HCT116 (cell line): ENCODE results near the gene PRSS53. TPM values are rescaled to one million over a fixed set of nuclear protein-coding genes. Genes with fewer than 3 reads are reported as not detected.

Experiments used
- ATAC-seq: fragments of 200-7000 bp; cut with Tn5 transposase; 2 replicates; pipeline ENCODE4 v1.9.1; 2020; ENCODE audit warnings: mild to moderate bottlenecking, moderate library complexity
- BruUV-seq: library from RNA; stranded (reverse); fragments of 400-500 nt; replicated peaks from 2 replicates; lab custom pipeline; 2021; lab: Mats Ljungman, UMichigan
- CTCF ChIA-PET: fragments of 300-600 bp; sonication (Branson Sonifier 250); formaldehyde crosslinking; loops from one replicate; lab custom pipeline; 2021; ENCODE audit warnings: antibody characterized with exemption; lab: Charles Lee
- POLR2A ChIA-PET: fragments of 300-600, 350-600 bp; sonication (Branson Sonifier 250); formaldehyde crosslinking; loops from one replicate; lab custom pipeline; 2021; ENCODE audit warnings: antibody characterized with exemption; lab: Charles Lee
- RAD21 ChIA-PET, 2 experiments: fragments of 300-600 bp; sonication (Branson Sonifier 250); formaldehyde crosslinking; loops; one replicate each; lab custom pipeline; 2023; ENCODE audit warnings: low total read pairs in 2 of 2; ENCODE audit not compliant: uncharacterized antibody in 2 of 2, unreplicated experiment in 2 of 2, low non-redundant PET in 1 of 2; lab: Charles Lee
- DNase-seq: peaks from one replicate; pipeline ENCODE4 v3.0.0-alpha.2; 2010; ENCODE audit warnings: low read depth, low spot score
- H2AFZ ChIP-seq: fragments of 200-600 bp; shearing (Covaris generic), sonication (generic); 2 replicates; pipeline ENCODE4 v1.6.1; 2017; ENCODE audit warnings: low read depth, mixed run types, mixed read lengths, antibody characterized with exemption, low read length; ENCODE audit not compliant: poor library complexity, severe bottlenecking
- H3K27ac ChIP-seq: 2 replicates; pipeline ENCODE4 v1.5.1; 2012; ENCODE audit warnings: low read depth, low read length
- H3K27me3 ChIP-seq: fragments of 200-600 bp; sonication (generic); 2 replicates; pipeline ENCODE4 v1.6.1; 2016; ENCODE audit warnings: mixed run types, low read length, mixed read lengths; ENCODE audit not compliant: insufficient read depth
- H3K36me3 ChIP-seq, 2 experiments: fragments of 200-500 bp in 1 of 2; fragments of 200-600 bp in 1 of 2; sonication (Bioruptor generic) in 1 of 2; sonication (generic) in 1 of 2; 2 replicates each; pipeline versions ENCODE4 v1.5.1 to v1.6.1; 2014 to 2016; ENCODE audit warnings: low read length in 2 of 2, inconsistent platforms in 1 of 2, mixed read lengths in 1 of 2, mixed run types in 1 of 2; ENCODE audit not compliant: insufficient read depth in 2 of 2, control insufficient read depth in 1 of 2
- H3K4me1 ChIP-seq, 2 experiments: fragments of 200-600 bp in 1 of 2; sonication (generic) in 1 of 2; 2 replicates each; pipeline versions ENCODE4 v1.5.1 to v1.6.1; 2012 to 2017; ENCODE audit warnings: low read length in 2 of 2, inconsistent platforms in 1 of 2, mild to moderate bottlenecking in 1 of 2, mixed read lengths in 1 of 2, mixed run types in 1 of 2, moderate library complexity in 1 of 2; ENCODE audit not compliant: insufficient read depth in 2 of 2, control insufficient read depth in 1 of 2
- H3K4me2 ChIP-seq: fragments of 200-600 bp; sonication (generic); 2 replicates; pipeline ENCODE4 v1.6.1; 2017; ENCODE audit warnings: mixed run types, low read length, mixed read lengths
- H3K4me3 ChIP-seq, 2 experiments: fragments of 200-600 bp in 1 of 2; sonication (generic) in 1 of 2; replicated peaks in 1 of 2; 2 replicates each; pipeline ENCODE4 v1.5.1; 2011 to 2016; ENCODE audit warnings: low read length in 2 of 2, control low read depth in 1 of 2, low read depth in 1 of 2, mild to moderate bottlenecking in 1 of 2, mixed read lengths in 1 of 2, mixed run types in 1 of 2
- H3K79me2 ChIP-seq: fragments of 200-600 bp; sonication (generic); 2 replicates; pipeline ENCODE4 v1.6.1; 2017; ENCODE audit warnings: mild to moderate bottlenecking, mixed run types, low read length, moderate library complexity, mixed read lengths; ENCODE audit not compliant: insufficient read depth
- H3K9ac ChIP-seq: fragments of 200-600 bp; sonication (generic); 2 replicates; pipeline ENCODE4 v1.6.1; 2016; ENCODE audit warnings: low read length, mixed read lengths
- H3K9me2 ChIP-seq: fragments of 200-600 bp; sonication (generic), shearing (Covaris generic); 2 replicates; pipeline ENCODE4 v1.6.1; 2017; ENCODE audit warnings: mixed run types, mild to moderate bottlenecking, moderate library complexity; ENCODE audit not compliant: insufficient read depth
- H3K9me3 ChIP-seq, 2 experiments: fragments of 200-500 bp in 1 of 2; fragments of 200-600 bp in 1 of 2; sonication (Bioruptor generic) in 1 of 2; sonication (generic) in 1 of 2; 2 replicates each; pipeline ENCODE4 v1.6.1; 2014 to 2017; ENCODE audit warnings: low read length in 2 of 2, mixed read lengths in 2 of 2, inconsistent platforms in 1 of 2, low read depth in 1 of 2, mild to moderate bottlenecking in 1 of 2, mixed run types in 1 of 2, moderate library complexity in 1 of 2; ENCODE audit not compliant: control insufficient read depth in 1 of 2, insufficient read depth in 1 of 2
- H4K20me1 ChIP-seq: fragments of 200-600 bp; sonication (generic), shearing (Covaris generic); 2 replicates; pipeline ENCODE4 v1.6.1; 2017; ENCODE audit warnings: mixed run types, mild to moderate bottlenecking, moderate library complexity; ENCODE audit not compliant: insufficient read depth
- EGR1 ChIP-seq: IDR thresholded peaks from 2 replicates; pipeline ENCODE4 v1.6.1; 2012; ENCODE audit warnings: low read depth
- EZH2 ChIP-seq: fragments of 200-600 bp; sonication (generic); IDR thresholded peaks from 2 replicates; pipeline ENCODE4 v1.6.1; 2017; ENCODE audit warnings: antibody characterized with exemption, mixed run types
- JUND ChIP-seq: IDR thresholded peaks from 2 replicates; pipeline ENCODE4 v1.6.1; 2012
- RAD21 ChIP-seq: IDR thresholded peaks from 2 replicates; pipeline ENCODE4 v1.6.1; 2012; ENCODE audit warnings: low read depth, mild to moderate bottlenecking
- SP1 ChIP-seq: IDR thresholded peaks from 2 replicates; pipeline ENCODE4 v1.6.1; 2012; ENCODE audit warnings: low read depth
- SRF ChIP-seq: IDR thresholded peaks from 2 replicates; pipeline ENCODE4 v1.6.1; 2012; ENCODE audit warnings: low read depth
- TCF7L2 ChIP-seq: IDR thresholded peaks from 2 replicates; pipeline ENCODE4 v1.7.0; 2011; ENCODE audit warnings: borderline replicate concordance, inconsistent platforms; ENCODE audit not compliant: insufficient read depth, insufficient read length; ENCODE audit errors: extremely low read depth
- intact Hi-C: fragments of 100-400 bp; cut with micrococcal nuclease; formaldehyde crosslinking; loops from 2 replicates; pipeline ENCODE4 v1.10.0; 2022
- total RNA-seq: library from RNA; stranded (reverse); gene quantifications from one replicate; pipeline ENCODE4 v1.2.1, GENCODE V29; 2021; ENCODE audit not compliant: unreplicated experiment
- TF ChIP-seq, protein P1 (sequence below): IDR thresholded peaks from 2 replicates; pipeline ENCODE4 v1.6.1; 2012
- TF ChIP-seq, protein P2 (sequence below): IDR thresholded peaks from 2 replicates; pipeline ENCODE4 v1.6.1; 2012
- TF ChIP-seq, protein P3 (sequence below): IDR thresholded peaks from 2 replicates; pipeline ENCODE4 v1.6.1; 2011; ENCODE audit warnings: mild to moderate bottlenecking, low read length, moderate library complexity; ENCODE audit not compliant: insufficient replicate concordance; ENCODE audit errors: extremely low read depth
- TF ChIP-seq, protein P4 (sequence below): IDR thresholded peaks from 2 replicates; pipeline ENCODE4 v1.6.1; 2012; ENCODE audit warnings: low read depth

Gene PRSS53
- total RNA-seq, 1 experiment from 2014 or later: 11.6 TPM

DNA sequence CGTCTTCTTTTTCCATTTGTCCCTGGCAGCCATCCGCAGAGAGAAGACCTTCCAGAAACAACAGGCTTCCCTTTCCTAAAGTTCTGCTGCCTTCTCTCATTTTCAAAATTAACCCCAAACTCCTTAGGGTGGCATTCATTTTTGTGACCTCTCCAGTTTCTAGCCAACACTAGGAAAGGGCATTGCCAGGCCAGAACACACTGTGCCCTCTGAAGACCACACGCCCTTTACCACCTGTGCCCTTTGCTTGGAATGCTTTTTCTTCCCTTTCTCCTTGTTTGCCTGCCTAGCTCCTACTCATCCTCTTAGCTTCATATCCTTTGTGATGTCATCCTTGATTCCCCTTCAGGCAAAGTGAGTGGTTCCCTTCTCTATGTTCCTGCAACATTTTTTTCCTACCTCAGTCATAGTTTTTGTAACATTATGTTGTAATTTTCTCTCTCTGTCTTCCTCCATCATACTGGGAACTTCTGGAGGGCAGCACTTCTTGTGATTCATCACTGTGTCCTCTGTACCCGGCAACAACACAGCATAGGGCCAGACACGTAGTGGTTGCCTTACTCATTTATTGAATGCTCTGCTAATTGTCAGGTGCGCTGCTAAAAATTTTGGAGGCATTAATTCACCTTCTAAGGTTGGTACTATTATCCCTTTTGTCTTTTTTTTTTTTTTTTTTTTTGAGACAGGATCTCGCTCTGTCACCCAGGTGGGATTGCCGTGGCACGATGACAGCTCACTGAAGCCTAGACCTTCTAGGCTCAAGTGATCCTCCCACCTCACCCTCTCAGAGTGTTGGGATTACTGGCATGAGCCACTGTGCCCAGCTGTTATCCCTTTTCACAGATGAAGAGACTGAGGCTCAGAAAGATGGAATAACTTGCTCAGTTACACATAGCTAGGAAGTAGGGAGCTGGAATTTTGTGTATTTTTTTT is 29.7 kb upstream of the PRSS53 start (continued):
- TF ChIP-seq TCF7L2 (no peak), SP1 (no peak), SRF (no peak)

DNA sequence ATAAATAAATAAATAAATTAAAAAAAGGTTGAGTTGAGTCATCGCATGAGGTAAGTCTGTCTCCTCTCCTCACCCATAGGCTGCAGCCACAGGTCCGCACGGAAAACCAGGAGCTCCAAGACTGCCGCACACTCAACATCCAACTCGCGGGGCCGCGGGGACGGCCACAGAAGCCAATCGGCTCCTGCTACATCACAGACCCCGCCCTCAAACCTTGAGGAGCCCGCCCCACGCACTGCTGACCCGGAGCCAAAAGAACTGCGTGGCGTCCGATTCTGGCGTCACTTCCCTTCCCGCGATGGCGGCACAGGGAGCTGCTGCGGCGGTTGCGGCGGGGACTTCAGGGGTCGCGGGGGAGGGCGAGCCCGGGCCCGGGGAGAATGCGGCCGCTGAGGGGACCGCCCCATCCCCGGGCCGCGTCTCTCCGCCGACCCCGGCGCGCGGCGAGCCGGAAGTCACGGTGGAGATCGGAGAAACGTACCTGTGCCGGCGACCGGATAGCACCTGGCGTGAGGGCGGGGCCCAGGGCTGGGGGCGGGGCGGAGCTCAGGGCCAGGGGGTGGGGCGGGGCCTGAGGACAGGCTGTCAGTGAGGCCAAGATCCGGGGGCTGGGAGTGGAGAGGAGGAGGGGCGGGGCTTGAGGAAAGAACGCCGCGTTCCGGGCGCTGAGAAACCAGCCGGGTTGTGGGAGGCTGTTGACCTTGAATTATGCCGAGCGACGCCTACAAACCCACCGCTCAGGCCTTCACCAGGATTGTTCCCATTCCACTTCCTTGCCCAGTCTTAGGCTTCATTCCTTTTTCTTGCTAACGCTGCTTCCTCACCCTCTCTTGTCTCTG is 28.9 kb upstream of the PRSS53 start, which contains the start of gene KAT8:
Gene KAT8, plus strand, starts transcription at position 281 of the 839 bp plus-strand sequence. Its CDS starts 18 bp downstream, at position 299.
- Histone ChIP-seq H3K79me2 (peaks cover 44% of the 10 kb centered on the region), H3K9ac (peak within 1 kb of the TSS; percentile 71), H3K27ac (peak within 1 kb of the TSS; percentile 80), H4K20me1 (peaks cover 4% of the 10 kb centered on the region; the same call in 1 of the 2 replicates), H3K36me3 (peaks cover 13 to 21% of the 10 kb centered on the region in 2 experiments), H3K4me3 (peak within 1 kb of the TSS; percentile 70 to 82), H3K4me1 (peaks cover 7 to 30% of the 10 kb centered on the region in 2 experiments; a peak in 3 of 4 replicates), H3K4me2 (peak within 1 kb of the TSS; percentile 85), H3K9me3 (no peaks in the 10 kb centered on the region), H3K9me2 (no peaks in the 10 kb centered on the region), H2AFZ (no peak within 1 kb of the TSS), H3K27me3 (no peaks in the 10 kb centered on the region)
- CTCF ChIA-PET: interaction anchor here (0.9 to 2.9 kb wide), 10 partner anchors 13 to 343 kb away, joined by 3 to 30 read pairs (median 5); partner anchors contain the start of genes HSD3B7 and VKORC1
- peak; percentile 97 for DNase-seq
- intact Hi-C loops: loop anchor here (1.0 kb wide), 1 partner anchor 25 kb away; no protein-coding TSS in a partner anchor
- POLR2A ChIA-PET: interaction anchor here (0.6 to 3.5 kb wide), 22 partner anchors 9 to 595 kb away, joined by 3 to 84 read pairs (median 4); partner anchors contain the start of genes ARMC5, FUS, PRSS8 and STX4
- ATAC-seq: peak; percentile 92
- no TSS peak for BruUV-seq
- RAD21 ChIA-PET: interaction anchor here (0.6 to 1.4 kb wide), 7 partner anchors 17 to 342 kb away, joined by 3 to 10 read pairs (median 4); partner anchors contain the start of genes ARMC5 (in 1 of the 2), HSD3B7 (in 1 of the 2), PRSS8 (in 1 of the 2) and ZNF646 (in 1 of the 2)
- TF ChIP-seq, protein P1, sequence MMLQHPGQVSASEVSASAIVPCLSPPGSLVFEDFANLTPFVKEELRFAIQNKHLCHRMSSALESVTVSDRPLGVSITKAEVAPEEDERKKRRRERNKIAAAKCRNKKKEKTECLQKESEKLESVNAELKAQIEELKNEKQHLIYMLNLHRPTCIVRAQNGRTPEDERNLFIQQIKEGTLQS: no peak
- TF ChIP-seq EZH2: no peak
- TF ChIP-seq, protein P2, sequence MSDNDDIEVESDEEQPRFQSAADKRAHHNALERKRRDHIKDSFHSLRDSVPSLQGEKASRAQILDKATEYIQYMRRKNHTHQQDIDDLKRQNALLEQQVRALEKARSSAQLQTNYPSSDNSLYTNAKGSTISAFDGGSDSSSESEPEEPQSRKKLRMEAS: peak; percentile 81
- TF ChIP-seq, protein P3, sequence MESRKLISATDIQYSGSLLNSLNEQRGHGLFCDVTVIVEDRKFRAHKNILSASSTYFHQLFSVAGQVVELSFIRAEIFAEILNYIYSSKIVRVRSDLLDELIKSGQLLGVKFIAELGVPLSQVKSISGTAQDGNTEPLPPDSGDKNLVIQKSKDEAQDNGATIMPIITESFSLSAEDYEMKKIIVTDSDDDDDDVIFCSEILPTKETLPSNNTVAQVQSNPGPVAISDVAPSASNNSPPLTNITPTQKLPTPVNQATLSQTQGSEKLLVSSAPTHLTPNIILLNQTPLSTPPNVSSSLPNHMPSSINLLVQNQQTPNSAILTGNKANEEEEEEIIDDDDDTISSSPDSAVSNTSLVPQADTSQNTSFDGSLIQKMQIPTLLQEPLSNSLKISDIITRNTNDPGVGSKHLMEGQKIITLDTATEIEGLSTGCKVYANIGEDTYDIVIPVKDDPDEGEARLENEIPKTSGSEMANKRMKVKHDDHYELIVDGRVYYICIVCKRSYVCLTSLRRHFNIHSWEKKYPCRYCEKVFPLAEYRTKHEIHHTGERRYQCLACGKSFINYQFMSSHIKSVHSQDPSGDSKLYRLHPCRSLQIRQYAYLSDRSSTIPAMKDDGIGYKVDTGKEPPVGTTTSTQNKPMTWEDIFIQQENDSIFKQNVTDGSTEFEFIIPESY: no peak
- TF ChIP-seq TCF7L2: no peak
- peak; percentile 72 for TF ChIP-seq EGR1
- TF ChIP-seq JUND: no peak
- TF ChIP-seq RAD21: no peak
- TF ChIP-seq, protein P4, sequence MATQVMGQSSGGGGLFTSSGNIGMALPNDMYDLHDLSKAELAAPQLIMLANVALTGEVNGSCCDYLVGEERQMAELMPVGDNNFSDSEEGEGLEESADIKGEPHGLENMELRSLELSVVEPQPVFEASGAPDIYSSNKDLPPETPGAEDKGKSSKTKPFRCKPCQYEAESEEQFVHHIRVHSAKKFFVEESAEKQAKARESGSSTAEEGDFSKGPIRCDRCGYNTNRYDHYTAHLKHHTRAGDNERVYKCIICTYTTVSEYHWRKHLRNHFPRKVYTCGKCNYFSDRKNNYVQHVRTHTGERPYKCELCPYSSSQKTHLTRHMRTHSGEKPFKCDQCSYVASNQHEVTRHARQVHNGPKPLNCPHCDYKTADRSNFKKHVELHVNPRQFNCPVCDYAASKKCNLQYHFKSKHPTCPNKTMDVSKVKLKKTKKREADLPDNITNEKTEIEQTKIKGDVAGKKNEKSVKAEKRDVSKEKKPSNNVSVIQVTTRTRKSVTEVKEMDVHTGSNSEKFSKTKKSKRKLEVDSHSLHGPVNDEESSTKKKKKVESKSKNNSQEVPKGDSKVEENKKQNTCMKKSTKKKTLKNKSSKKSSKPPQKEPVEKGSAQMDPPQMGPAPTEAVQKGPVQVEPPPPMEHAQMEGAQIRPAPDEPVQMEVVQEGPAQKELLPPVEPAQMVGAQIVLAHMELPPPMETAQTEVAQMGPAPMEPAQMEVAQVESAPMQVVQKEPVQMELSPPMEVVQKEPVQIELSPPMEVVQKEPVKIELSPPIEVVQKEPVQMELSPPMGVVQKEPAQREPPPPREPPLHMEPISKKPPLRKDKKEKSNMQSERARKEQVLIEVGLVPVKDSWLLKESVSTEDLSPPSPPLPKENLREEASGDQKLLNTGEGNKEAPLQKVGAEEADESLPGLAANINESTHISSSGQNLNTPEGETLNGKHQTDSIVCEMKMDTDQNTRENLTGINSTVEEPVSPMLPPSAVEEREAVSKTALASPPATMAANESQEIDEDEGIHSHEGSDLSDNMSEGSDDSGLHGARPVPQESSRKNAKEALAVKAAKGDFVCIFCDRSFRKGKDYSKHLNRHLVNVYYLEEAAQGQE: no peak
